K562 (cell line): ENCODE measurements around the gene TXNRD2. TPM values are rescaled to one million over a fixed set of nuclear protein-coding genes. Genes with fewer than 3 reads are reported as not detected.

Source experiments
- ATAC-seq: fragments of 200-7000 bp; cut with Tn5 transposase; 3 replicates; pipeline ENCODE4 v1.9.1; 2020; ENCODE audit warnings: moderate library complexity
- BruUV-seq: library from RNA; stranded (reverse); fragments of 400-500 nt; replicated peaks from 2 replicates; lab custom pipeline; 2021; lab: Mats Ljungman, UMichigan
- CTCF ChIA-PET: fragments of 300-600 bp; formaldehyde crosslinking; extraction: SDS; loops from one replicate; lab custom pipeline; 2021; ENCODE audit warnings: low intra/inter-chr PET ratio; lab: Yijun Ruan, JAX
- POLR2A ChIA-PET: fragments of 300-600, 350-650 bp; sonication (Branson Sonifier 250); formaldehyde crosslinking; extraction: SDS; loops from one replicate; lab custom pipeline; 2021; ENCODE audit warnings: antibody characterized with exemption, inconsistent platforms; lab: Yijun Ruan, JAX
- DNase-seq, 4 experiments: peaks; one replicate each; pipeline versions ENCODE4 v3.0.0 to v3.0.0-alpha.2; 2011 to 2018; ENCODE audit warnings: low spot score in 3 of 4, mixed read lengths in 3 of 4; ENCODE audit errors: extremely low read depth in 1 of 4
- FAIRE-seq: peaks from 2 replicates; lab custom pipeline; 2011; peaks lifted over from hg19 to GRCh38; lab: Jason Lieb, UNC
- H2AFZ ChIP-seq: 2 replicates; pipeline ENCODE4 v1.6.0; 2011; ENCODE audit warnings: low read depth, low read length, control low read depth, inconsistent platforms
- H3K27ac ChIP-seq: fragments of 200-600 bp; 3 replicates; pipeline ENCODE4 v1.8.0; 2011; ENCODE audit warnings: low read depth, mild to moderate bottlenecking, control low read depth, inconsistent platforms, low read length, moderate library complexity, mixed read lengths; ENCODE audit errors: extremely low read depth
- H3K27me3 ChIP-seq, 2 experiments: fragments of 300-600 bp in 1 of 2; 2 replicates in 1 of 2; 3 replicates in 1 of 2; pipeline versions ENCODE4 v1.6.0 to v1.8.0; 2011; ENCODE audit warnings: inconsistent platforms in 2 of 2, low read length in 2 of 2, mild to moderate bottlenecking in 1 of 2, mixed read lengths in 1 of 2, moderate library complexity in 1 of 2; ENCODE audit not compliant: control insufficient read depth in 2 of 2, insufficient read depth in 2 of 2
- H3K36me3 ChIP-seq: fragments of 300-600 bp; 3 replicates; pipeline ENCODE4 v1.8.0; 2011; ENCODE audit warnings: mild to moderate bottlenecking, low read length, inconsistent platforms; ENCODE audit not compliant: control insufficient read depth, insufficient read depth
- H3K4me1 ChIP-seq, 2 experiments: fragments of 200-600 bp in 1 of 2; replicated peaks in 1 of 2; 2 replicates in 1 of 2; 3 replicates in 1 of 2; pipeline versions ENCODE4 v1.5.1 to v1.8.0; 2011; ENCODE audit warnings: inconsistent platforms in 2 of 2, low read length in 2 of 2, mild to moderate bottlenecking in 1 of 2, mixed read lengths in 1 of 2, moderate library complexity in 1 of 2; ENCODE audit not compliant: control insufficient read depth in 2 of 2, insufficient read depth in 2 of 2
- H3K4me2 ChIP-seq: 2 replicates; pipeline ENCODE4 v1.6.1; 2011; ENCODE audit warnings: low read length, control low read depth, inconsistent platforms, mixed read lengths; ENCODE audit not compliant: insufficient read depth
- H3K4me3 ChIP-seq: fragments of 200-600 bp; sonication (generic), shearing (Covaris generic); 2 replicates; pipeline ENCODE4 v1.5.1; 2016; ENCODE audit warnings: control low read depth, inconsistent platforms
- H3K79me2 ChIP-seq: fragments of 200-600 bp; 3 replicates; pipeline ENCODE4 v1.8.0; 2011; ENCODE audit warnings: low read length, inconsistent platforms; ENCODE audit not compliant: control insufficient read depth, insufficient read depth
- H3K9ac ChIP-seq, 2 experiments: 2 replicates each; pipeline versions ENCODE4 v1.6.0 to v1.6.1; 2011; ENCODE audit warnings: low read depth in 2 of 2, low read length in 2 of 2, control low read depth in 1 of 2, inconsistent platforms in 1 of 2, mild to moderate bottlenecking in 1 of 2, mixed read lengths in 1 of 2; ENCODE audit not compliant: insufficient read depth in 1 of 2
- H3K9me1 ChIP-seq: one replicate; pipeline ENCODE4 v1.6.0; 2011; ENCODE audit warnings: inconsistent platforms, mild to moderate bottlenecking, low read length, moderate library complexity; ENCODE audit not compliant: control insufficient read depth, insufficient read depth
- H3K9me3 ChIP-seq: replicated peaks from 2 replicates; pipeline ENCODE4 v1.5.1; 2011; ENCODE audit warnings: low read depth, low read length, inconsistent platforms; ENCODE audit not compliant: control insufficient read depth, insufficient read depth
- H4K20me1 ChIP-seq: replicated peaks from 2 replicates; pipeline ENCODE4 v1.6.1; 2011; ENCODE audit warnings: low read length, inconsistent platforms, mixed read lengths; ENCODE audit not compliant: control insufficient read depth, insufficient read depth
- CTCF ChIP-seq, 3 experiments: IDR thresholded peaks in 2 of 3; conservative IDR thresholded peaks in 1 of 3; 2 replicates each; pipeline ENCODE4 v1.5.1; 2011 to 2012; ENCODE audit warnings: low read length in 3 of 3, mild to moderate bottlenecking in 3 of 3, control low read depth in 2 of 3, improper control_type of control experiment in 1 of 3, inconsistent platforms in 1 of 3, low read depth in 1 of 3, mixed read lengths in 1 of 3, moderate library complexity in 1 of 3; ENCODE audit not compliant: insufficient read depth in 2 of 3
- GABPB2 ChIP-seq: fragments of 250-450 bp; sonication (Bioruptor Pico); conservative IDR thresholded peaks from 2 replicates; pipeline ENCODE4 v1.5.1; 2021; ENCODE audit warnings: mild to moderate bottlenecking
- JUND ChIP-seq, 2 experiments: IDR thresholded peaks; 2 replicates in 1 of 2; 3 replicates in 1 of 2; pipeline ENCODE4 v1.6.1; 2011; ENCODE audit warnings: borderline replicate concordance in 2 of 2, low read depth in 2 of 2, low read length in 2 of 2, improper control_type of control experiment in 1 of 2, missing biosample characterization in 1 of 2, missing genetic modification characterization in 1 of 2, missing genetic modification reagents in 1 of 2
- LEF1 ChIP-seq: fragments of 450-650 bp; IDR thresholded peaks from 2 replicates; pipeline ENCODE4 v1.6.1; 2016; ENCODE audit warnings: mild to moderate bottlenecking
- MAZ ChIP-seq, 2 experiments: fragments of 450-650 bp in 1 of 2; sonication (generic) in 1 of 2; formaldehyde crosslinking; IDR thresholded peaks in 1 of 2; conservative IDR thresholded peaks in 1 of 2; 2 replicates each; pipeline versions ENCODE4 v1.4.0 to v1.5.0; 2020; ENCODE audit warnings: mild to moderate bottlenecking in 1 of 2, missing genetic modification reagents in 1 of 2
- NR1H2 ChIP-seq: sonication (generic); formaldehyde crosslinking; IDR thresholded peaks from 2 replicates; pipeline ENCODE4 v1.4.0; 2020; ENCODE audit warnings: mild to moderate bottlenecking, missing genetic modification reagents
- RBBP5 ChIP-seq: fragments of 200-600 bp; sonication (generic); IDR thresholded peaks from 2 replicates; pipeline ENCODE4 v1.6.1; 2012; ENCODE audit warnings: borderline replicate concordance, mild to moderate bottlenecking, low read length, control low read depth, inconsistent platforms; ENCODE audit not compliant: insufficient read depth, poor library complexity, severe bottlenecking
- SREBF2 ChIP-seq: sonication (generic); formaldehyde crosslinking; IDR thresholded peaks from 2 replicates; pipeline ENCODE4 v1.4.0; 2020; ENCODE audit warnings: mild to moderate bottlenecking, missing genetic modification reagents
- STAT6 ChIP-seq: sonication (generic); formaldehyde crosslinking; IDR thresholded peaks from 2 replicates; pipeline ENCODE4 v1.8.1; 2023; ENCODE audit warnings: mild to moderate bottlenecking, missing genetic modification reagents
- ZNF124 ChIP-seq: sonication (generic); formaldehyde crosslinking; IDR thresholded peaks from 2 replicates; pipeline ENCODE4 v1.8.1; 2022; ENCODE audit warnings: missing genetic modification reagents
- ZNF444 ChIP-seq: fragments of 250-450 bp; sonication (Bioruptor Pico); IDR thresholded peaks from 2 replicates; pipeline ENCODE4 v1.4.0; 2020; ENCODE audit warnings: mild to moderate bottlenecking, moderate library complexity
- WGBS: fragments of 100-300 bp; shearing (Covaris generic); methylation state at CpG from one replicate; pipeline ENCODE4 v1.1.6; 2016; ENCODE audit warnings: low coverage, mixed read lengths; ENCODE audit not compliant: insufficient coverage; ENCODE audit errors: missing lambda C conversion rate; 5-methylcytosine and 5-hydroxymethylcytosine counted together
- in situ Hi-C: fragments of 300-500 bp; cut with MboI; formaldehyde crosslinking; loops from 4 replicates; pipeline ENCODE4 v1.15.0; 2018; ENCODE audit warnings: inconsistent platforms, mixed read lengths
- intact Hi-C: fragments of 100-400 bp; cut with micrococcal nuclease; formaldehyde crosslinking; loops from 2 replicates; pipeline ENCODE4 v1.14.2; 2022
- polyA plus RNA-seq, 8 experiments: library from polyadenylated mRNA; depleted of rRNA in 4 of 8; stranded (reverse) in 5 of 8; unstranded in 3 of 8; fragments of >200 nt; fragmentation: Nextera tagmentation in 2 of 8; fragmentation: Illumina TruSeq in 1 of 8; extraction: Ambion mirVana in 2 of 8; extraction: Trizol in 1 of 8; gene quantifications; 2 replicates each; pipeline versions ENCODE4 v1.2.1 to v1.2.3, GENCODE V29; 2011 to 2014; ENCODE audit warnings: inconsistent platforms in 1 of 8, missing spikeins in 1 of 8
- total RNA-seq, 7 experiments: library from RNA; depleted of rRNA in 6 of 7; stranded (reverse); fragments of >200 nt in 6 of 7; fragmentation: Illumina TruSeq in 2 of 7; extraction: Trizol in 2 of 7; gene quantifications; 2 replicates each; pipeline versions ENCODE4 v1.2.1 to v1.2.3, GENCODE V29; 2011 to 2021; ENCODE audit warnings: low replicate concordance in 1 of 7

Gene TXNRD2
- total and polyA plus RNA-seq, 9 of the 15 experiments (the other 6 are each of a cell fraction or from before 2014, with no cell fraction given), result 3.3 to 80.2 (median 49.4) TPM

- TF ChIP-seq NR1H2 (CRISPR knock-in tag) (no peak), LEF1 (no peak), RBBP5 (peak; percentile 28), SREBF2 (no peak), ZNF444 (CRISPR knock-in tag) (no peak), MAZ (CRISPR knock-in tag; conservative IDR thresholded peaks at IDR 0.05 in 1 of 2, IDR thresholded peaks at IDR 0.05 in 1 of 2) (0 out of 4 replicates have a peak, but pooled peaks of 1 of the 2 experiments have one; percentile 23)
Observed at GRCh38 chr22:19849835-19850762, 91.5 kb downstream of the TXNRD2 start (continued).

- intact Hi-C loops, result no loop called here
- Histone ChIP-seq H3K27ac (no peak overlapping the region), H4K20me1 (peaks cover 53% of the 10 kb centered on the region; the same call in 1 of the 2 replicates), H3K4me3 (no peak overlapping the region), H3K9ac (peak overlapping the region in 1 of 2 experiments; percentile 56; a peak in 2 of 4 replicates), H3K9me3 (peaks cover 5% of the 10 kb centered on the region; the same call in 1 of the 2 replicates), H2AFZ (no peak overlapping the region), H3K27me3 (no peaks in the 10 kb centered on the region), H3K79me2 (peaks cover 48% of the 10 kb centered on the region), H3K36me3 (peaks cover 60% of the 10 kb centered on the region), H3K4me1 (peaks cover 11 to 73% of the 10 kb centered on the region in 2 experiments), H3K9me1 (peaks cover 21% of the 10 kb centered on the region), H3K4me2 (no peak overlapping the region)
- WGBS, result 84% methylated on average over 7 of the region's 7 CpGs
- peak in 2 of 4 experiments; percentile 82 to 83 for DNase-seq
- no peak for FAIRE-seq
- BruUV-seq, result no TSS peak
- in situ Hi-C loops, result no loop called here
- POLR2A ChIA-PET, result interaction anchor here (0.5 to 13.6 kb wide), 24 partner anchors 7 to 1779 kb away, joined by 3 to 247 read pairs (median 4); no protein-coding TSS in a partner anchor
- ATAC-seq, result peak; percentile 7
- CTCF ChIA-PET, result no interaction called here
- TF ChIP-seq CTCF (IDR thresholded peaks at IDR 0.05 in 2 of 3, conservative IDR thresholded peaks at IDR 0.05 in 1 of 3; ENCODE audit: insufficient read depth in 2 of 3, low read depth in 1 of 3, low read length in 3 of 3) (0 out of 6 replicates have a peak, but pooled peaks of 1 of the 3 experiments have one; percentile 1), GABPB2 (0 out of 2 replicates have a peak, but pooled peaks have one; percentile 37), JUND (IDR thresholded peaks at IDR 0.05; ENCODE audit: borderline replicate concordance, low read depth, low read length) (peak; percentile 57; the same call in 1 of the 2 replicates), JUND (tag; IDR thresholded peaks at IDR 0.05; ENCODE audit: borderline replicate concordance, low read depth, low read length) (no peak), ZNF124 (CRISPR knock-in tag) (no peak), STAT6 (CRISPR knock-in tag) (0 out of 2 replicates have a peak, but pooled peaks have one; percentile 44)
Observed at GRCh38 chr22:19848298-19849224, 93.1 kb downstream of the TXNRD2 start.
